ENCODE results near the gene ACTN2.

- no peak for TF ChIP-seq CTCF (IDR thresholded peaks at IDR 0.05; ENCODE audit: insufficient read depth, low read length, poor library complexity, severe bottlenecking)
- no peak for TF ChIP-seq EZH2phosphoT487 (conservative IDR thresholded peaks at IDR 0.05; ENCODE audit: low read length)
These were observed 60.5 kb downstream of the ACTN2 start for GRCh38 chr1:236746785-236747184.
